C4-2B (cell line): ENCODE results near the gene KRT73.

Source experiments
- H3K27ac ChIP-seq: fragments of 450-650 bp; 2 replicates; pipeline ENCODE4 v1.5.1; 2017
- ZFX ChIP-seq: fragments of 450-650 bp; IDR thresholded peaks from 2 replicates; pipeline ENCODE4 v1.6.1; 2017
- TF ChIP-seq, protein P1 (sequence below): fragments of 450-650 bp; conservative IDR thresholded peaks from 2 replicates; pipeline ENCODE4 v1.5.1; 2017; ENCODE audit warnings: mild to moderate bottlenecking

The KRT73 gene

DNA sequence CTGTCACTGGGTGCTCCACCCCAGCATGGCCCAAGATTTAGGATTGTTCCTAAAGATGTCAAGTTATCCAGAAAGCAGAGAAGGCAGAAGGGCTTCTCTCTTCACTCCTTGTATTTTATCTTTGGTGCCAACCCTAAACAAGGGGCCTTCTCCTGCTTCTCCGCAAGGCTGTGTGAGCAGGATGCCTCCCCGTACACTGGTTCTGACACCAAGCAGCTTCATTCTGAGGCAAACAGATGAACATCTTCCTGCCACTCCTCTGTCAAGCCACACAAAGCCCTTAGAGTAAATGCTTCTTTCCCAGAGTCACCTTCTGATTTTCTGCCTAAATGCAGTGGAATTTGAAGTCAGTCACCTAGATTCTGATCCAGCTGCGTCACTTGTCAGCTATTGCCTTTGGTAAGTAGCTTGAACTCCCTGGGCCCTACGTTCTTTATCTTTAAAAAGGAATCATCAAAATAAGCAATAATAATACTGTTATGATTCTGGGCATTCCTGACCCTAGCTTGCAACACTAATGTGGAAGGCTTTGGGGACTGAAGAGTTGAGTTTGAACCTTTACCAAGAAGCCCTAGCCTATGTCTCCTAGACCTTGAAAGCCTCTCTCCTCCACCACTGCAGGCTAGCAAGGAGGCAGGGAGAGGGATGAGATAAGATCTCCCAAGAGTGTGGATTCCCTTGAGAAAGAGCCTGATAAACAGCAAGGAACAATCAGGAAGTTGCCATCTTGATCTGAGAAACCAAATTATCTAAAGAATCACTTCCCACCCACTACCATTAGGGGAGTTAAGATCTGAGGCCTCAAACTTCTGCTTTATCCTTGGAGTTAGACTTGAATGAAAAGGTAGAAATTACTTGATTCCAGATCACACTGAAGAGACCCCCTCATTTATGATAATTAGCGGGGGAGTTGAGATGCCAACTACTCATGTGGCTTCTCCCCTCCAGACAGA is 5.7 kb downstream of the KRT73 start:
- TF ChIP-seq ZFX: no peak
- TF ChIP-seq, protein P1, sequence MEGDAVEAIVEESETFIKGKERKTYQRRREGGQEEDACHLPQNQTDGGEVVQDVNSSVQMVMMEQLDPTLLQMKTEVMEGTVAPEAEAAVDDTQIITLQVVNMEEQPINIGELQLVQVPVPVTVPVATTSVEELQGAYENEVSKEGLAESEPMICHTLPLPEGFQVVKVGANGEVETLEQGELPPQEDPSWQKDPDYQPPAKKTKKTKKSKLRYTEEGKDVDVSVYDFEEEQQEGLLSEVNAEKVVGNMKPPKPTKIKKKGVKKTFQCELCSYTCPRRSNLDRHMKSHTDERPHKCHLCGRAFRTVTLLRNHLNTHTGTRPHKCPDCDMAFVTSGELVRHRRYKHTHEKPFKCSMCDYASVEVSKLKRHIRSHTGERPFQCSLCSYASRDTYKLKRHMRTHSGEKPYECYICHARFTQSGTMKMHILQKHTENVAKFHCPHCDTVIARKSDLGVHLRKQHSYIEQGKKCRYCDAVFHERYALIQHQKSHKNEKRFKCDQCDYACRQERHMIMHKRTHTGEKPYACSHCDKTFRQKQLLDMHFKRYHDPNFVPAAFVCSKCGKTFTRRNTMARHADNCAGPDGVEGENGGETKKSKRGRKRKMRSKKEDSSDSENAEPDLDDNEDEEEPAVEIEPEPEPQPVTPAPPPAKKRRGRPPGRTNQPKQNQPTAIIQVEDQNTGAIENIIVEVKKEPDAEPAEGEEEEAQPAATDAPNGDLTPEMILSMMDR: no peak

DNA sequence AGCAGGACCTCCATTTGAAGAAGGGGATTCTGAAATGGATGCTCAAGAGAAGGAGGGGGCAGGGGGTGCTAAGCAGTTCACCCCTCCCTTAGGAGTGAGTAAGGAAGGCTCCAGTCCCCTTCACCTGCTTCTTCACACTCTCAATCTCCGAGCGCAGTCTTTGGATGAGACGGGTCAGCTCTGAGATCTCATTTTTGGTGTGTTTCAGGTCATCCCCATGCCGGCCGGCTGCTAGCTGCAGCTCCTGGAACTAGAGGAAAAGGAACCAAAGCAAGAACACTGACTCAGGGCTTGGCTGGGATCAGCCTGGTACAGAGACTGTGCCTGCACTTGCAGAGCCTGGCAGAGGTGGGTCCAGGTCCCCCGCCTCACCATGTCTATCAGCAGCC is 7.3 kb downstream of the KRT73 start:
- H3K27ac ChIP-seq: no peak overlapping the region
- no peak for TF ChIP-seq ZFX
- TF ChIP-seq, protein P1: no peak

More for the DNA sequence above, 5.7 kb downstream of the KRT73 start:
- no peak overlapping the region for H3K27ac ChIP-seq

DNA sequence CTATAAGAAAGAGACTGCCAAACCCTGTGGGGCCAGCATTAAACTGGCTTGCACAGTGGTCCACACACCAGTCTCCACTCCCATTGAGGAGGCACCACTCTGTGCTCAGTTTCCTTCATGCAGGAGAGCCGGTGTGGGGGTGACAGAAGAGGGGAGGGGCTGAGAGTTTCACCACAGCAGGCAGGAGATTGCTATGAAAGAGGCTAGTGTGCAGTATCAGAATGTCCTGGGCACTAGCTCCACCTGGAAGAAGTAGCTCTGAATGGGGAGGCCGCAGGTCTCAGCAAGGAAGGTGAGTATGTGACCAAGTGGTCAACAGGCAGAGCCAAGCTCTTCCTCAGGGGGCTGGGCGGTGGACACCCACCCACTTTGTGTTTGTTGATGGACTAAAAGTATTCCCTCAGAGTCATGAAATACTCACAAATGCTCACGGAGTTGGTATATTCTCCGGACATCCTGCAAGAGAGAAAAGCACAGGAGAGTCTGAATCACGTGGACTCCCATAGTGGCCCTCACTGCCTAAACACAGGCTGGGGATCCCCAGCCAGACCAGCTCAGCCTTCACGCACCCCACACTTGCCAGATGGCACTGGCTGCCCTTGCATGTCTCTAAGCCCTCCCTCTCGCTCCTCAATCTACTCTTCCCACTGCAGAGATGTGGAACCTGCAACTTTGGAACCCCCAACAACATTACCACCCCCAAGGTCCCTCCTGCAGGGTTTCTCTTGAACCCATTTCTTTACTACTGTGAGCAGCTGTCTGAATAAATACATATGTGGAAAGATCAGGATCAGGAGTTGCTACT is 9.3 kb downstream of the KRT73 start:
- no peak overlapping the region for H3K27ac ChIP-seq
- no peak for TF ChIP-seq ZFX
- TF ChIP-seq, protein P1: no peak

DNA sequence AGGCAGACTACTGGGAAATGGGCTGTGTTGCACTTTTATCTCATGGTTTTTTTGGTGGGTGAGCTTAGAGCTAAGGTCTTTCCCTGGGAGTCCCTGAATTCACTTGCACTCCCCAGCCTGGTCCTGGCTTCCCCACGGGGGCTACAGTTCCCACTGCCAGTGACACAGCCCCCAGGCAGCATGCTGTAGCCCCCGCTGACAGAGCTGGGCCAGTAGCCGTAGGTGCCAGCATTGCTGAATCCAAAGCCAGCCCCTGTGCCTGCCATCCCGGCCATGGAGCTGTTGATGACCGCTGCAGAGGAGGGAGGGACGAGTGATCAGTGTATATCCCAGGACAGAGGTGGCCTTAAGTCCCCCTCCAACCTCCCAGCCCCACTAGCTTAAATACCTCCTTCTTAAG is 10.2 kb downstream of the KRT73 start:
- TF ChIP-seq, protein P1: no peak
- no peak for TF ChIP-seq ZFX
- H3K27ac ChIP-seq: no peak overlapping the region

DNA sequence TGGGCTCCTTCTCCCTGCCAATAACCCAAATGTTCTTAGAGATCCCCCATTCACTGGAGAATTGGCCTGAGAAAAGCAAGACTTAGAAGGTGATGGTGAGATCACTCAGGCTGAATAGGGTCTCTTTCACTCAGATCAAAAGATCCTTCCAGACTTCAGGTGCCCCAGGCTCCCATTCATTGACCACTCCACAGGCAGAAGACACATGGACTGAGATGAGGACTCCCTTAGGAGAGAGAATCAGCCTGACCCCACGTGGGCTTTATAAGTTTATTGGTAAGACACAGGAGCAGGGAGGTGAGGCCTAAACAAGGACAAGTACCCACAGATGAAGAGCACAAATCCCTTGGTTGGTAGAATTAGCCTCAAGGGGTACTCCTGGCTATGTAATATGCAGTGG is 11.0 kb downstream of the KRT73 start:
- no peak for TF ChIP-seq ZFX
- TF ChIP-seq, protein P1: no peak
- no peak overlapping the region for H3K27ac ChIP-seq

DNA sequence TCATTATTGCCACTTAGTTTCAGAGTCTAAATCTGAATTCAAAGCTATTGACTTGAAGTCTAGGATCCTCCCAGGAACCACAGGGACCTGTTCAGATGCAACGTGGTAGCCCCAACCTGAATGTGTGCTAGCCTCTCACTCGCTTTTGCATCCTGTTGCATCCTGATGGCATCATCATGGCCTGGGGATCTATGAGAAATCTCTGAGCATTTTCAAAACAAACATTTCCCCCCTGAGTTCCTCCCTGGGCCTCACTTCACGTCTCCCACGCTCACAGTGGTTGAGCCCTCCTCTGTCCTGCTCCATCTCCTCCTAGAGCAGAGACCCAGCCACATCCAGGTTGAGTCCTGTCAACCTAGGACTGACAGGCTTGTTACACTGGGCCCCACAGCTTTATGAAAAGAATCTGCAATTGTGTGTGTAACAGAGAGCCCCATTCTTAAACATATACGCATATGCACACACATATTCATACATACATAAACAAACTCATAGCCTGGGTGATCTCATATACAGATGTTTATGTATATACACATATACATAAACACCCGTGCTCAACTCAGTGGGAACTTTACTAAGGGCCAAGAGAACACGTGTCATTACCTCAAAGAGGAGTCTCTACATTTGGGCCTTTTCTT is 11.7 kb downstream of the KRT73 start:
- H3K27ac ChIP-seq: no peak overlapping the region
- TF ChIP-seq ZFX: no peak
- TF ChIP-seq, protein P1: no peak
